UCSD-AML1 (cell line): Measurements from ENCODE around the gene MYO1D.

Source experiments
- DNase-seq: peaks from one replicate; lab custom pipeline; 2025; ENCODE audit not compliant: unreplicated experiment; lab: John Stamatoyannopoulos, UW

The MYO1D gene

GRCh38 chr17:32631341-32632096, 245.4 kb downstream of the MYO1D start:
- DNase-seq, result no peak

DNA sequence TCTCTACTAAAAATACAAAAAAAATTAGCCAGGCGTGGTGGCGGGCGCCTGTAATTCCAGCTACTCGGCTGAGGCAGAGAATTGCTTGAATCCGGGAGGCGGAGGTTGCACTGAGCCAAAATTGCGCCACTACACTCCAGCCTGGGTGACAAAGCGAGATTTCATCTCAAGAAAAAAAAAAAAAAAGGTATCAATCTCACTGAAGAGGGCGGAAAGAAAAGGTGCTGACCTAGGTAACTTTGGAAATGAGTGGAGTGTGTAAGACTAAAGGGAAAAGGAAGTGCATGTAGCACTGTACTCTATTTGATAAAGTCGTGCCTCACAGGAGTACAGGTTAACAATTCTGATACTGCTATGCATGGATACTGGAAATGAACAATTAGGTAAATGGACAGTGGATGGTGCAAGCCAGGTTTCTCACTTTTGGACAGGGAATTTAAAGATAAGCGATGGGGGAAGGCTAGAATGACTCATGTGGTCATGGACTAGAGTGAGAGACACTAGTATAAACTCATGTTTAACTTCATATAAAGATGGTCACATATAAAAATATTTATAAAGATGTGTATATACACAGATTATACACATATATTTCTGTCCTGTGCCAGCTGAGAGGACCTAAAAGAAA, 247.2 kb downstream of the MYO1D start:
- DNase-seq, result no peak

- no peak for DNase-seq
Observed at GRCh38 chr17:32628271-32629044, 248.5 kb downstream of the MYO1D start.

DNA sequence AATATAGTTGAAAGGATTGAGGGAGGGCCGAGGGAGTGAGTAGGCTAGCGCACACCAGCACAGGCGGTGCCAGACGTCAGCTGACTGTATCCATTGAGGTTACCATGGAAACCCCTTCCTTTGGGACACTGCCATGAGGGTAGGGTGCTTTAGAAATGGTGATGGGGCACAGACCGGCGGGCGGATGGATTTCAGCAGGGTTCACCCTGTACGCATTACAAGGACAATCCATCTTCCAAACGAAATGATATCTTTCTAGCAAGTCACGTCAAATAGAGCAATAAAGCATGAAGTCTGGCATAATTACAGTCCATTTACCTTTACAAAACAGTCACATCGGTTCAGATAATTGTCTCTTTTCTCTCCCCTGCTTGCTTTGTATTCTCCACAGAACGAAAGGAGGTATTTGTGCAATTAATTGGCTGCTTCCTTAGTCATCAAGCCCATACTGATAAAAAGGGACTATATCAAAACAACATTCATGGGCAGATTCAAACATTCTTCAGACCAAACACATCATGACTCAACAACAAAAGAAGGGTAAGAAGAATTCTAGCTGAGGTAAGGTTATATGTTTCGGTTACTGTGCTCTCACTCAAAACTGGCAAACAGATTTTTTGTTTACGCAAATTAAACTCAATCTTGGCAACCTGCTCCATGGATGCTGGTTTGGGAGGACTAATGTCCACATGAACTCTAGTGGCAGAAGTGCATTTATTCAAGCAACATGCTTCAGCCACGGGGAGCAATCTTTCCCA, 249.5 kb downstream of the MYO1D start:
- DNase-seq, result no peak

- DNase-seq, result no peak
Observed at GRCh38 chr17:32626379-32626791, 250.5 kb downstream of the MYO1D start.

- no peak for DNase-seq
Observed at GRCh38 chr17:32625971-32626370, 251.0 kb downstream of the MYO1D start.

GRCh38 chr17:32623196-32623595, 253.7 kb downstream of the MYO1D start:
- DNase-seq, result no peak

GRCh38 chr17:32622540-32622939, 254.4 kb downstream of the MYO1D start:
- DNase-seq, result no peak

GRCh38 chr17:32621612-32622312, 255.2 kb downstream of the MYO1D start:
- no peak for DNase-seq

DNA sequence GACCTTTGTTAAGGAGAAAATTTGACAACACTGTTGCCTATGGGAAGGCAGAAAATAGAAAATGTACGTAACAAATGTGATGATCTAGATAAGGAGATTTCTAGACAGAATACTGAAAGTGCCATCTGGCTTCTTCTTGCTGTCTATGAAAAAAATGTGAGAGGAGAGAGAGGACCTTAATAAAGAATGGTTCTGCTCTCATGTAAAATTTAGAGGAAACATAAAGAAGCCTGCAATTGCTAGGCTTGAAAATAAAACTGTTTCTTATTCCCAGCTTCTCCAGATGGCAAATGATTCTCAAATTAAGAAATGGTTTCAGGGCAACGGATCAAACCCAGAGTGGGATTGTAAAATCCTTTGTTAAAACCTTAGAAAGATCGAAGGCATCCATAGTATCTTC, 261.6 kb downstream of the MYO1D start:
- no peak for DNase-seq

DNA sequence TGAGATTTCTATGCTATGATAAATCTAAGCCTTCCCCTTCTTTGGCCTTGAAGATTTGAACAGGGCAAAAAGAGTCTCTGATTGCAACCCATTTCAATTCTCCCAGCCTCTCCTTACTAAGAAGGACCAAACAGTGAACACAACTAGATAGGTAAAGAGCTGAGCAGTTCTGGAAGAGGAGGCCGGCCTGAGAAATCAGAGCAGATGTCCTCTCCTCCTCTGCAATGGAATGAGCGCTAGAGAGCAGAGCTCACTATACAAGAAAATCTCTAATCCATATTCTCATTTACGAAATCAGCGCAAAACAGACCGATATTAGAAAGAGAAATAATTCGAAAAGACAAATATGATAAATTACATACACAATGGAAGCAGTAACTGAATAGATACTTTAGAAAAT, 266.0 kb downstream of the MYO1D start:
- no peak for DNase-seq

GRCh38 chr17:32609884-32610650, 266.9 kb downstream of the MYO1D start:
- no peak for DNase-seq

GRCh38 chr17:32609085-32609484, 267.8 kb downstream of the MYO1D start:
- peak; percentile 52 for DNase-seq

DNA sequence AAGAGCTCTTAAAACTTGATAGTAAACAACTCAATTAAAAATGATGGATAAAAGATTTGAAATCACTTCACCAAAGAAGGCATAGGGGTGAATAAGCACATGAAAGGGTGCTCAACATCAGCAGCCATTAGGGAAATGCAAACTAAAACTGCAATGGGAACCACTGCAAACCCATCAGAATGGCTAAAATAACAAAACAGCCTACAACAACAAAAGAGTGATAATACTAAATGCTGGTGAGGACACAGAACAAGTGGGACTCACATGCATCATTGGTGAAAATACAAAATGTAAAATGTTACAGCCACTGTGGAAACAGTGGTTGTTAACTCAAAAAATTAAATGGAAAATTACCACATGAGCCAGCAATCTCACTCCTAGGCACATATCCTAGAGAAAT, 268.7 kb downstream of the MYO1D start:
- no peak for DNase-seq

DNA sequence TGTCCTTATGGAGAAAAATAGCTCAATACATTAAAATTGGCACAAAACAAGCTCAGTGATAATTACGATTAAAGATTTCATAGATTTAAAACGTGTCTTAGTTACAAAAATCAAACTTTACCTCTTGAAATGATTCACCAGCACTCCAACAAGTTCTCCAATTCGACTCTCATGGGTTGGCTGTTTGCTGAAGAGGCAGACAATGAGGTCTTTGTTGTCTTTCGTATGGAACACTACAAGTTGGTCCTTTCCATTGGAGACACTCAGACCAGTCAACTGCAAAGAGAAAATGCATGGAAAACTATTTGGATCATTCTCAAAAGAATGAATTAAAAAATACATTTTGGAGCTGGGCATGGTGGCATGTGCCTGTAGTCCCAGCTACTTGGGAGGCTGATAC, 272.0 kb downstream of the MYO1D start:
- no peak for DNase-seq

DNA sequence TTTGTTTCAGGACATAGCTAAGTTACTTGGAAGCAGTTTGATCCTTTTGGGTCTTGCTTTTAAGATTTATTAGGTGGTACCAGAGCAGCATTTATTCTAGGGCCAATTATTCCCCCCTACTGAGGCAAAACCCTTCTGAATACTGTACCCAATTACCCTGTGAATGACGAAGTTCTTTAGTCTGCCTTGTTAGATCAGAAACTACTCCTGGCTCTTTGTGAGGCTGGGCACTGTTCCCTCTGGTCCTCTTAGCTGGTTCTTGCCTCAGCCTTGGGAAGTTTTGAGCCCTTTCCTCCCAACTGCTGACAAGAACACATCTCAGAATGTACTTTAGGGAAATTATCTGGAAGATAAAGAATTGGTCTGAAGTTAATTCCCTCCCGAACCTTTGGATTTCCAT, 274.5 kb downstream of the MYO1D start:
- DNase-seq, result no peak

DNA sequence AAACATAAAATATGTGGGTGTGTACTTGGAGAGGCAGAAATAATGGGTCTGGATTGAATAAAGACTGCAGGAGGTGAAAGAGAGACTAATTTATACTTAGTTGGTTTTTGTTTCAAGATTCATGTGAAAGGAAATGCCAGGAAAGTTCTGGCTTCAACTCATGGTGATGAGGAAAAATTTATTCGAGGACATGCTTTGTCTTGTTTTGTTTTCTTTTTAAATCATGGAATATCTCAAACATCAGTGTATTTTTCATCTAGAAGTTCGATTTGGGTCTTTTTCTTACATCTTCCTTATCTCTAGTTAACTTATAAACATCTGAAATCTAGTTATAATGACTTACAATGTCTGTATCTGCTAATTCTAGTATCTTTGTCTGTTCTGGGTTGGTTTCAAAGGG, 275.1 kb downstream of the MYO1D start:
- no peak for DNase-seq

GRCh38 chr17:32596628-32597027, 280.3 kb downstream of the MYO1D start:
- no peak for DNase-seq

- no peak for DNase-seq
Observed at GRCh38 chr17:32596206-32596605, 280.7 kb downstream of the MYO1D start.

GRCh38 chr17:32593003-32593402, 283.9 kb downstream of the MYO1D start:
- no peak for DNase-seq
